OCI-LY7 (cell line): ENCODE measurements around the gene AGAP5.
"Not testable (repeated sequence)": the region's sequence is repeated elsewhere in the genome, so short reads cannot be mapped to it uniquely, and the experiment has no call there.

ENCODE experiments used
- EZH2phosphoT487 ChIP-seq: fragments of 200-600 bp; sonication (generic); IDR thresholded peaks from 2 replicates; pipeline ENCODE4 v1.6.1; 2018; ENCODE audit warnings: low read depth, borderline replicate concordance, mild to moderate bottlenecking, mixed run types, antibody characterized with exemption, low read length, moderate library complexity, mixed read lengths
- TF ChIP-seq, protein P1 (sequence below): fragments of 200-600 bp; sonication (generic); conservative IDR thresholded peaks from 2 replicates; pipeline ENCODE4 v1.5.1; 2014; ENCODE audit warnings: mild to moderate bottlenecking, antibody characterized with exemption, low read length, moderate library complexity, mixed read lengths

DNA sequence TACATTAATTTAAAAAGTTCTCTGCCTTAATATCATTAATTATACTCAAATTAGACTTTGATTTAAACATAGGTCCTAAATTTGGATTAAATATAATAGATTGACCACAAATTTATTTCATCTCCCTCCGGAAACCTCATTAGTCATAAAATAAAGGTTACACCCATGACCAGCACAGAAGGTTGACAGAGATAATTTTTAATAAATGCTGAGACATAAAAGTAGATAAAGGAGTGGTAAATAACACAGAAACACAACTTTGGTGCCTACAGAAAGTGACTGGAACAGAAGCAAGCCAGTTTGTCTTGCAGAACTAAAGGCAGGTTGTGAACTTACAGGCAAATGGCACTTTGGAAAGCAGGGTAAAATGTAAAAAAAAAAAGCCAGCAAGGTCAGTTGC is 10.3 kb downstream of the AGAP5 start:
- not testable (repeated sequence) for TF ChIP-seq EZH2phosphoT487
- TF ChIP-seq, protein P1, sequence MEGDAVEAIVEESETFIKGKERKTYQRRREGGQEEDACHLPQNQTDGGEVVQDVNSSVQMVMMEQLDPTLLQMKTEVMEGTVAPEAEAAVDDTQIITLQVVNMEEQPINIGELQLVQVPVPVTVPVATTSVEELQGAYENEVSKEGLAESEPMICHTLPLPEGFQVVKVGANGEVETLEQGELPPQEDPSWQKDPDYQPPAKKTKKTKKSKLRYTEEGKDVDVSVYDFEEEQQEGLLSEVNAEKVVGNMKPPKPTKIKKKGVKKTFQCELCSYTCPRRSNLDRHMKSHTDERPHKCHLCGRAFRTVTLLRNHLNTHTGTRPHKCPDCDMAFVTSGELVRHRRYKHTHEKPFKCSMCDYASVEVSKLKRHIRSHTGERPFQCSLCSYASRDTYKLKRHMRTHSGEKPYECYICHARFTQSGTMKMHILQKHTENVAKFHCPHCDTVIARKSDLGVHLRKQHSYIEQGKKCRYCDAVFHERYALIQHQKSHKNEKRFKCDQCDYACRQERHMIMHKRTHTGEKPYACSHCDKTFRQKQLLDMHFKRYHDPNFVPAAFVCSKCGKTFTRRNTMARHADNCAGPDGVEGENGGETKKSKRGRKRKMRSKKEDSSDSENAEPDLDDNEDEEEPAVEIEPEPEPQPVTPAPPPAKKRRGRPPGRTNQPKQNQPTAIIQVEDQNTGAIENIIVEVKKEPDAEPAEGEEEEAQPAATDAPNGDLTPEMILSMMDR: not testable (repeated sequence)
